Smooth muscle cell (in vitro differentiated cells): Measurements from ENCODE around the gene CYSLTR2. TPM values are rescaled to one million over a fixed set of nuclear protein-coding genes. Genes with fewer than 3 reads are reported as not detected.

ENCODE experiments used
- DNase-seq: peaks from one replicate; lab custom pipeline; 2025; ENCODE audit not compliant: unreplicated experiment; lab: John Stamatoyannopoulos, UW
- H2AFZ ChIP-seq: fragments of 200-600 bp; sonication (generic); 2 replicates; pipeline ENCODE4 v1.6.0; 2016; ENCODE audit warnings: antibody characterized with exemption, low read depth, mild to moderate bottlenecking
- H3F3A ChIP-seq: fragments of 200-600 bp; sonication (generic); 2 replicates; pipeline ENCODE4 v1.6.0; 2017; ENCODE audit warnings: antibody characterized with exemption, low read depth
- H3K27ac ChIP-seq: fragments of 200-600 bp; sonication (generic); 2 replicates; pipeline ENCODE4 v1.5.1; 2016; ENCODE audit warnings: low read depth, mild to moderate bottlenecking
- H3K27me3 ChIP-seq: fragments of 200-600 bp; sonication (generic); 2 replicates; pipeline ENCODE4 v1.6.1; 2016; ENCODE audit warnings: low read depth, mild to moderate bottlenecking
- H3K36me3 ChIP-seq: fragments of 200-600 bp; sonication (generic); 2 replicates; pipeline ENCODE4 v1.5.1; 2016; ENCODE audit warnings: low read depth
- H3K4me1 ChIP-seq: fragments of 200-600 bp; sonication (generic); 2 replicates; pipeline ENCODE4 v1.5.1; 2016; ENCODE audit warnings: low read depth
- H3K4me2 ChIP-seq: fragments of 200-600 bp; sonication (generic); 2 replicates; pipeline ENCODE4 v1.6.0; 2016; ENCODE audit warnings: mild to moderate bottlenecking
- H3K4me3 ChIP-seq: fragments of 200-600 bp; sonication (generic); 2 replicates; pipeline ENCODE4 v1.5.1; 2016; ENCODE audit warnings: mild to moderate bottlenecking
- H3K79me2 ChIP-seq: fragments of 200-600 bp; sonication (generic); 2 replicates; pipeline ENCODE4 v1.6.0; 2016; ENCODE audit warnings: low read depth, mild to moderate bottlenecking
- H3K9ac ChIP-seq: fragments of 200-600 bp; sonication (generic); 2 replicates; pipeline ENCODE4 v1.6.0; 2016; ENCODE audit warnings: low read depth
- H3K9me3 ChIP-seq: fragments of 200-600 bp; sonication (generic); replicated peaks from 2 replicates; pipeline ENCODE4 v1.5.1; 2016; ENCODE audit warnings: low read depth
- H4K20me1 ChIP-seq: fragments of 200-600 bp; sonication (generic); 2 replicates; pipeline ENCODE4 v1.6.0; 2016; ENCODE audit warnings: low read depth
- WGBS: methylation state at CpG from one replicate; pipeline ENCODE4 v1.1.7; 2016; ENCODE audit warnings: low lambda C conversion rate; 5-methylcytosine and 5-hydroxymethylcytosine counted together
- polyA plus RNA-seq: library from polyadenylated mRNA; unstranded; fragments of >200 nt; fragmentation: Nextera tagmentation; extraction: Ambion mirVana; gene quantifications from 2 replicates; pipeline ENCODE4 v1.2.1, GENCODE V29; 2016
- total RNA-seq: library from RNA; depleted of rRNA; stranded (reverse); fragments of >200 nt; gene quantifications from 2 replicates; pipeline ENCODE4 v1.2.3, GENCODE V29; 2014
- TF ChIP-seq, protein P1 (sequence below): fragments of 200-600 bp; sonication (generic); IDR thresholded peaks from 2 replicates; pipeline ENCODE4 v1.5.1; 2017; ENCODE audit warnings: borderline replicate concordance, mild to moderate bottlenecking, antibody characterized with exemption; ENCODE audit not compliant: insufficient read depth, poor library complexity, severe bottlenecking

Gene CYSLTR2
- total and polyA plus RNA-seq, 2 experiments from 2014 or later = 0.54 to 0.71 TPM

DNA sequence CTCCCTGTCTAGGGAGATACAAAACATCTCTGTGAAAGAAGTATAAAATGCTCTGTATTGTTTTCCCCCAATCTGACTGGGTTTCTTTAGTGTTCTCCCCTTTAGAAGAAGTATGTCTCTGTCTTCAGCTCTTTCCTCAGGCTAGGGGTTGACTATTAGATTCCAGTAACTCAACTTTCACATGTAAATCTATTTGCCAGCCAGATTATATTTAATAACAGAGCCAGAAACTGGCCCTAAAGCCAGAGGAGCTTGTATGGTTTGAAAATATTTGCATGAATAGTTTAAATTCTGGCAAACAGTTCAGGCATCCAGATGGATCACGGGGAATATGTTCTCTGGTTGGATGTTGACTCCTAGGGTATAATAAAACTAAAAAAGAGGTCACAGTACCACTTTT lies 22.3 kb upstream of the CYSLTR2 start:
- no peaks in the 10 kb centered on the region for H4K20me1 ChIP-seq
- H3K4me1 ChIP-seq = peaks cover 2% of the 10 kb centered on the region
- H3K9me3 ChIP-seq = no peaks in the 10 kb centered on the region
- DNase-seq = no peak
- TF ChIP-seq, protein P1, sequence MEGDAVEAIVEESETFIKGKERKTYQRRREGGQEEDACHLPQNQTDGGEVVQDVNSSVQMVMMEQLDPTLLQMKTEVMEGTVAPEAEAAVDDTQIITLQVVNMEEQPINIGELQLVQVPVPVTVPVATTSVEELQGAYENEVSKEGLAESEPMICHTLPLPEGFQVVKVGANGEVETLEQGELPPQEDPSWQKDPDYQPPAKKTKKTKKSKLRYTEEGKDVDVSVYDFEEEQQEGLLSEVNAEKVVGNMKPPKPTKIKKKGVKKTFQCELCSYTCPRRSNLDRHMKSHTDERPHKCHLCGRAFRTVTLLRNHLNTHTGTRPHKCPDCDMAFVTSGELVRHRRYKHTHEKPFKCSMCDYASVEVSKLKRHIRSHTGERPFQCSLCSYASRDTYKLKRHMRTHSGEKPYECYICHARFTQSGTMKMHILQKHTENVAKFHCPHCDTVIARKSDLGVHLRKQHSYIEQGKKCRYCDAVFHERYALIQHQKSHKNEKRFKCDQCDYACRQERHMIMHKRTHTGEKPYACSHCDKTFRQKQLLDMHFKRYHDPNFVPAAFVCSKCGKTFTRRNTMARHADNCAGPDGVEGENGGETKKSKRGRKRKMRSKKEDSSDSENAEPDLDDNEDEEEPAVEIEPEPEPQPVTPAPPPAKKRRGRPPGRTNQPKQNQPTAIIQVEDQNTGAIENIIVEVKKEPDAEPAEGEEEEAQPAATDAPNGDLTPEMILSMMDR = no peak
- H3K36me3 ChIP-seq = no peaks in the 10 kb centered on the region
- H2AFZ ChIP-seq = peak overlapping the region; percentile 50
- no peak overlapping the region for H3K27ac ChIP-seq
- H3K27me3 ChIP-seq = no peaks in the 10 kb centered on the region
- no peak overlapping the region for H3K9ac ChIP-seq
- 73% methylated on average over 1 of the region's 1 CpG for WGBS
- no peak overlapping the region for H3K4me3 ChIP-seq
- no peak overlapping the region for H3K4me2 ChIP-seq
- H3K79me2 ChIP-seq = no peaks in the 10 kb centered on the region
- no peaks in the 10 kb centered on the region for H3F3A ChIP-seq

- Histone ChIP-seq H3K4me3 (no peak overlapping the region), H3F3A (no peaks in the 10 kb centered on the region), H3K36me3 (no peaks in the 10 kb centered on the region), H3K4me2 (no peak overlapping the region), H3K4me1 (no peaks in the 10 kb centered on the region), H3K9me3 (no peaks in the 10 kb centered on the region), H3K9ac (no peak overlapping the region), H3K27me3 (no peaks in the 10 kb centered on the region), H2AFZ (no peak overlapping the region), H3K79me2 (no peaks in the 10 kb centered on the region), H3K27ac (no peak overlapping the region), H4K20me1 (no peaks in the 10 kb centered on the region)
- 82% methylated on average over 3 of the region's 3 CpGs for WGBS
- TF ChIP-seq, protein P1 = no peak
- no peak for DNase-seq
Measured at GRCh38 chr13:48633700-48634099, 20.0 kb upstream of the CYSLTR2 start.

DNA sequence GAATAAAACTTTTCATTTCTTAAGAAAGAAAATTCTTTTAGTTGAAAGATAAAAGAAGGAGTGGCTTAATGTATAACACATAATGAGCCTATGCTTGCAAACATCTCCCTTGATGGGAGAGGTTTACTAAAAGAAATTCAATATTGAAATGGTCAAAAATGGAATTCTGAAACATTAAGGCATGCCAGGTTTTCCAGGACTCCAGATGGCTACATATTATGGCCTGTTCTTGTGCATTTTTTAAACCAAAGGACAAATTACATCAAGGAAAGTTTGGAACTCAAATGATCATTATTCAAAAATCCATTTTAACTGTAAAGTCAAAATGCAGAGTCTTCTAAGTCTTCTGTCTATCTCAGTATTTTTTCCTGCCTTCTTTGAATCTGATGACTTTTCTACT lies 19.1 kb upstream of the CYSLTR2 start:
- no peaks in the 10 kb centered on the region for H3K4me1 ChIP-seq
- H3F3A ChIP-seq = no peaks in the 10 kb centered on the region
- no peaks in the 10 kb centered on the region for H3K9me3 ChIP-seq
- TF ChIP-seq, protein P1 = no peak
- H3K36me3 ChIP-seq = no peaks in the 10 kb centered on the region
- H2AFZ ChIP-seq = no peak overlapping the region
- no peak overlapping the region for H3K4me3 ChIP-seq
- DNase-seq = no peak
- no peaks in the 10 kb centered on the region for H3K79me2 ChIP-seq
- H3K4me2 ChIP-seq = no peak overlapping the region
- H3K27me3 ChIP-seq = no peaks in the 10 kb centered on the region
- no peak overlapping the region for H3K9ac ChIP-seq
- no peaks in the 10 kb centered on the region for H4K20me1 ChIP-seq
- no peak overlapping the region for H3K27ac ChIP-seq

DNA sequence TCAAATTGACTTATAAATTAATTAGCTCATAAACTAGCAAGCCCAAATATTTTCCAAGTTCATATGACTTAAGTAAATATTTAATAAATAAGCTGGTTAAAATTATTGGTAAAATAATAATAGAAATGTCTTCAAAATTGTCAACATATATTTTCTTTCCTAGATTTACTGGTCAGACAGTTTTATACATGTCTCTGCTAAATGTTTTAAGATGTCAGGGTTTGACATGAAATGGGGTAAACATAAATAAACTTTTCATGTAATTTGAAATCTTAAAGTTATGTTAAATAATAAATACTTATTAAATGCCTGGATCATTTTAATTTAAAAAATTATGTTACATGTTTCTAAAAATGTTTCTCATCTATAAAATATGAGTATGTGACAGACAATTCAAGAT lies 18.3 kb upstream of the CYSLTR2 start:
- DNase-seq = no peak
- Histone ChIP-seq H3K79me2 (no peaks in the 10 kb centered on the region), H3K27me3 (no peaks in the 10 kb centered on the region), H3K4me3 (no peak overlapping the region), H2AFZ (no peak overlapping the region), H3F3A (no peaks in the 10 kb centered on the region), H3K4me2 (no peak overlapping the region), H3K9ac (no peak overlapping the region), H3K27ac (no peak overlapping the region), H3K4me1 (no peaks in the 10 kb centered on the region), H3K9me3 (no peaks in the 10 kb centered on the region), H4K20me1 (no peaks in the 10 kb centered on the region), H3K36me3 (no peaks in the 10 kb centered on the region)
- TF ChIP-seq, protein P1 = no peak
